D721Med (cell line): ENCODE results near the gene SERGEF.

ENCODE experiments used
- DNase-seq: peaks from one replicate; pipeline ENCODE4 v3.0.0; 2011; ENCODE audit warnings: low spot score; ENCODE audit not compliant: insufficient read length
- FAIRE-seq: peaks from 2 replicates; lab custom pipeline; 2011; peaks lifted over from hg19 to GRCh38; lab: Jason Lieb, UNC
- CTCF ChIP-seq: IDR thresholded peaks from 2 replicates; pipeline ENCODE4 v1.5.1; 2012; ENCODE audit warnings: mild to moderate bottlenecking, control low read depth; ENCODE audit not compliant: insufficient read depth; ENCODE audit errors: missing control alignments

Gene SERGEF

DNA sequence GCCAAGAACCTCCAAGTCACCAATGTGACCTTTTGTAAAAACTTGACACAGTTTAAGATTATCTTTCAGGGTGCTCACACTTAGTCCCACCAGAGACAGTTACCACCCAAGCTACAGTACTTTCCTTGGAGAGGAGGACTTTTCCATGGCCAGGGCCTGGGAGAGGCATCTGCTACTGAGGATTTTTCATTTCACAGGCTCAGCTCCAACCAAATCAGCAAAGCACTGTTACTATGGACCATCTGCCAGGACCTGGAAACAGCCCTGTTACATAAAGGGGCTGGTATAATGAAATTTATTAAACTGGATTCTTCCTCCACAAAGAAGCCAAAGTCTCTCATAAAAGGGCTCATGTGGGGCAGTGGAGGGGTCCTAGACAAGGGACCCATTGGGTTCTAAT lies 38.6 kb downstream of the SERGEF start:
- DNase-seq: no peak
- no peak for TF ChIP-seq CTCF

DNA sequence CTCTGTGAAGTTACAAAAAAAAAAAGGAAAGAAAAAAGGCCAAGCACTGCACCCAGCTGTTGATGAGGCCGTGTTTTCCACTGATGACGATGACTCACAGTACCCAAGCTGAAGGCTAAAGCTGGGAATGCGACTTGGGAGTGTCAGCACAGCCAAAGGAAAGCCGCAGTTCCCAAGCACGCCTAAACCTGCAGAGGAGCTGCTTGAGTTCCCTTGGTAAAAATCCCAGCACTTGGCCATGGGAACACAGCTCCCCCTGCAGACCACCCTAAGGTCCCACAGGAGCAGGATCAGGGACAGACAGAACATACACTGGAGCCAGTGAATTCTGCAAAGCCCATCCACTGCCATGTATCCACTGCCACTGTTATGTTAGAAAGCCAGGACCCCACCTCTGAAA lies 39.9 kb downstream of the SERGEF start:
- no peak for DNase-seq
- TF ChIP-seq CTCF: peak; percentile 62
- FAIRE-seq: no peak

More for the DNA sequence above, 38.6 kb downstream of the SERGEF start:
- FAIRE-seq: no peak

GRCh38 chr11:17968206-17968605 lies 44.6 kb downstream of the SERGEF start:
- FAIRE-seq (no peak), DNase-seq (no peak)
- no peak for TF ChIP-seq CTCF

DNA sequence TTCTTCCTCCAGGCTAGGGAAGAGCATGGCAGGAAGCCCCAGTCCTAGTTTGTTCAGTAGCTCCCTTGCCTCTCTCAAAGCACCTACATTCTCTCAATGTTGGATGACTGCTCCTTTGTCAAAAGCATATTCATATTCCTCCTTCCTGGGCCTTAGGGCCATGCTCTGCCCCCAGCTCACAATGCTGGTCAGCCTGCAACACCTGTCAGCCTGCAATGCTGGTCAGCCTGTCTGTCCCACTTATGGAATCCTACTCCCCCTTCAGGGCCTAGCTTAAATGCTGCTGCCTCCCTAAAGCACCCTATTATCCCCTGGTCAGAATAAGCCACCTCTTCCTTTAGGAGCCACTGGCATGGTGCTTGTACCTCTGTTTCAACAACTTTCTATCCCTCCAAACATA lies 45.2 kb downstream of the SERGEF start:
- DNase-seq (no peak), FAIRE-seq (no peak)
- no peak for TF ChIP-seq CTCF

GRCh38 chr11:17960091-17960490 lies 52.8 kb downstream of the SERGEF start:
- no peak for FAIRE-seq
- TF ChIP-seq CTCF: no peak
- no peak for DNase-seq

DNA sequence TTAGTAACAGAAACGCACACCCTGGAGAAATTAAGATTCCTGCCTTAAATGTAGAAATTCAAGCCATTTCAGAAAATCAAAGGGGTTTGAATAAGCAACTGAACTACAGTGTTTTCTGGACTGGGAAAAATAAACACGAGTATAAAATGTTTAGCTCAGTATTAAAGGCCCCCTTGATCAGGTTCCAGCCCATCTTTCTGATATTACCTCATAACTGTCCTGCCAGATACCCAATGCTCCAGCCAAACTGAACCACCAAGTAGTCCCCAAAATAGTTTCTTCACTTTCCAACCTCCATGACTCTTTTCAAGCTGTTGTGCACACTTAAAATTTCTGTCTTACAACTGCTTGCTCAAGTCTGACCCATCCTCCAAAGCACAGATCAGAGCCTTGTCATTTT lies 54.4 kb downstream of the SERGEF start:
- FAIRE-seq (no peak), DNase-seq (no peak)
- TF ChIP-seq CTCF: no peak

DNA sequence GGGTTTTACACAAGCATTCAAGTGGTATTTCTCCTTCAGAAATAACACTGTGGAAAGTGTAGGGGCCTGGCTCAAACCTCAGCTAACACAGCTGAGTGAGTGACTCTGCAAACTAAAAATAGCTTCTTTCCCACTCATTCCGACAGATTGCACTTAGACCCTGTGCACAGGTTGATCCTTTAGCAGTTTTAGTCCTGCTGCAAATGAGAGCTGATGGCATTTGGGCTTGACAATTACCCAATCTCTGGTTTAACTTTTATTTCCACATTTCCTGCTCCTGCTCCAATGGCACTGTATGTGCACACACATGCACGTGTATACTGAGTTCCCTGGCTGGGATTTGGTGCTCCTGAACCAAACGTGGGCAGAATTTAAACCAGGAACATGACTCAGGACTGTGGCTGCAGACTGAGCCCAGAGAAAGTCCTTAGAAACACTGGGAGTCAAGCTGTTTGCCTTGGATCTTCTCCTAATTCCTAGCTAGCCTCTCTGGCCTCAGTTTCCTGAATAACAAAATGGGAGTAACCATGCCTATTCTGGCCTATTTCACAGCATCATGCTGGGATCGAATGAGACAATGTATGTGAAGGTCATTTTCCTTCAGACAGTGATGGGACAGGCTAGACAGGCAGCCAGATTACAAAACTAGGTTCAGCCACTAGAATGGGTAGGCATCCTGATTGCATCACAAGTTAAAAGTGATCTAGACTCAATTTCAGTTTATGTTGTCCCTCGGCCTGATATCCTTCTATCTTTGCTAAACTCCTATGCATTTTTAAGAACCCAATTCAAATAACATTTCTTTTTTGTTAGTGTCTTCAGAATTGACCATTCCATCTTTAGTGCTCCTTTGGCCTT lies 58.2 kb downstream of the SERGEF start:
- TF ChIP-seq CTCF: no peak
- FAIRE-seq (no peak), DNase-seq (no peak)
